Activated CD8-positive, alpha-beta T cell treated with anti-CD3 and anti-CD28 coated beads, Interleukin-2, amount 10 ng/mL, durations not matched to agents 7 days and 5 days (primary cell): ENCODE data around the gene STRIP2. TPM values are rescaled to one million over a fixed set of nuclear protein-coding genes. Genes with fewer than 3 reads are reported as not detected.
"Not testable (repeated sequence)": the region's sequence is repeated elsewhere in the genome, so short reads cannot be mapped to it uniquely, and the experiment has no call there.

Source experiments
- ATAC-seq: fragments of 150-1000 bp; cut with Tn5 transposase; one replicate; pipeline ENCODE4 v1.10.0; 2021; ENCODE audit warnings: moderate library complexity
- CTCF ChIA-PET: fragments of 350-600 bp; sonication (Branson Sonifier 250); formaldehyde crosslinking; loops from one replicate; lab custom pipeline; 2021; ENCODE audit warnings: antibody characterized with exemption; lab: Charles Lee
- POLR2A ChIA-PET: fragments of 350-600 bp; sonication (Branson Sonifier 250); formaldehyde crosslinking; loops from one replicate; lab custom pipeline; 2021; ENCODE audit warnings: antibody characterized with exemption; lab: Charles Lee
- DNase-seq: peaks from one replicate; pipeline ENCODE4 v3.0.0-alpha.2; 2020
- H3K27ac Mint-ChIP-seq: one replicate; pipeline ENCODE4 v1.8.0; 2021; ENCODE audit warnings: mild to moderate bottlenecking, mixed read lengths
- H3K27me3 Mint-ChIP-seq: one replicate; pipeline ENCODE4 v1.8.0; 2021; ENCODE audit warnings: low read depth, mixed read lengths
- H3K36me3 Mint-ChIP-seq: one replicate; pipeline ENCODE4 v1.8.0; 2021; ENCODE audit warnings: low read depth, mixed read lengths
- H3K4me1 Mint-ChIP-seq: one replicate; pipeline ENCODE4 v1.8.0; 2021; ENCODE audit warnings: low read depth, mixed read lengths
- H3K4me3 Mint-ChIP-seq: one replicate; pipeline ENCODE4 v1.8.0; 2021; ENCODE audit warnings: mild to moderate bottlenecking, mixed read lengths
- H3K9me3 Mint-ChIP-seq: one replicate; pipeline ENCODE4 v1.8.0; 2022; ENCODE audit warnings: mixed read lengths; ENCODE audit not compliant: insufficient read depth
- total RNA-seq, 2 experiments: library from RNA; stranded (reverse); gene quantifications; one replicate each; pipeline ENCODE4 v1.2.3, GENCODE V29; 2021

STRIP2 gene
- total RNA-seq, 2 experiments from 2014 or later, result 6.6 to 7.1 TPM

DNA sequence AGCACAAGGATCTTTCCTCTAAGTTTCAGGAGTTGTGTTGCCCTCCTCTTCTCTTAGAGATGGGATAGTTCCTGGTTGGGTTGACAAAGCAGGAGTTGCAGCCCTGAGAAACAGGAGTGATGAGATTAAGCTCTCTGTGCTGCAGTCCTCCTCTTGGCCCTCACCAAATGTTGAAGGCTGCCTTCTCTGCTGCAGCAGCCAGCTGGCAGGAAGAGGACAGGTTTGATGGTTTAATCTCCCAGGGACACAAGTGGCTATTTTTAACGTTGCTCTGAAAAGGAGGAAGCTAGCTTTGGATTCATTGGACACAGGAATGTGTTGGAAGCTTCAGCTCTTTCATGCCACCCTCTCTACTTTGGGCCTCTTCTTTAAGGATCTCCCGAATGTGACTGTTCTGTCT, 9.4 kb downstream of the STRIP2 start:
- ChIA-PET POLR2A (interaction anchor here (0.6 kb wide), 1 partner anchor 561 kb away, joined by 3 read pairs; no protein-coding TSS in a partner anchor), CTCF (interaction anchor here (0.6 to 1.2 kb wide), 3 partner anchors 66 to 974 kb away, joined by 3 to 6 read pairs (median 3); no protein-coding TSS in a partner anchor)
- H3K36me3 Mint-ChIP-seq, result peaks cover 44% of the 10 kb centered on the region
- no peaks in the 10 kb centered on the region for H3K27me3 Mint-ChIP-seq
- no peaks in the 10 kb centered on the region for H3K9me3 Mint-ChIP-seq
- DNase-seq (no peak), ATAC-seq (no peak)
- peaks cover 4% of the 10 kb centered on the region for H3K4me1 Mint-ChIP-seq
- H3K27ac Mint-ChIP-seq, result no peak overlapping the region
- H3K4me3 Mint-ChIP-seq, result no peak overlapping the region

DNA sequence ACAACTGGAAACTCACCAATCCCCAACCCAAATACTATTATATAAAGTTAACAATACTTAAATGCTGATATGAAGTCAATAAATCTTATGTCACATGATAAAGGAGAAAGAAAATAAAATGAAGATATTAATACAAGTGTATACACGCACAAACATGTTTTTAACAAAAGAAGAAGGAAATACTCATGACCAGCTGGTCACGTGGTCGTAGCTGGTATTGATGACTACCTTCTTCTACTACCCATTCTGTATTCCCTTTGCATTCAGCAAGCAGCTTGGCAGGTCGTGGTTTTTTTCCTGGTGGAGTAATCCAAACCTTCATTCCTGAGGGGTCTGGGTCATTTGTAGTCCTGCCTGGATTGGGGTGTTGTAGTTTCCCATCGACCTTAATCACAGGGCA, 10.5 kb downstream of the STRIP2 start:
- DNase-seq, H3K27ac Mint-ChIP-seq, H3K4me1 Mint-ChIP-seq, CTCF ChIA-PET, ATAC-seq, H3K9me3 Mint-ChIP-seq, POLR2A ChIA-PET, H3K4me3 Mint-ChIP-seq, H3K27me3 Mint-ChIP-seq: not testable (repeated sequence)
- peaks cover 54% of the 10 kb centered on the region for H3K36me3 Mint-ChIP-seq

DNA sequence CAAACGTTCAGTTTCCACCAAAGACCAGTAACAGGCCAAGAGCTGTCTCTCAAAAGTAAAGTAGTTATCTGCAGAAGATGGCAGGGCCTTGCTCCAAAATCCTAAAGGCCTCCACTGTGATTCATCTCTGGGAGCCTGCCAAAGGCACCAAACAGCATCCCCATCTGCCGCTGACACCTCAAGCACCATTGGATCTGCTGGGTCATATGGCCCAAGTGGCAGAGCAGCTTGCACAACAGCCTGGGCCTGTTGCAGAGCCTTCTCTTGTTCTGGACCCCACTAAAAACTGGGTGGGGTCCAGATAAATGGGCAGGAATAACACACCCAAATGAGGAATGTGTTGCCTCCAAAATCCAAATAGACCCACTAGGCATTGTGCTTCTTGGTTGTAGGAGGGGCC, 12.7 kb downstream of the STRIP2 start:
- ATAC-seq, H3K27me3 Mint-ChIP-seq, H3K4me1 Mint-ChIP-seq, DNase-seq, H3K27ac Mint-ChIP-seq, POLR2A ChIA-PET, H3K4me3 Mint-ChIP-seq, H3K9me3 Mint-ChIP-seq, CTCF ChIA-PET: not testable (repeated sequence)
- H3K36me3 Mint-ChIP-seq, result peaks cover 49% of the 10 kb centered on the region

DNA sequence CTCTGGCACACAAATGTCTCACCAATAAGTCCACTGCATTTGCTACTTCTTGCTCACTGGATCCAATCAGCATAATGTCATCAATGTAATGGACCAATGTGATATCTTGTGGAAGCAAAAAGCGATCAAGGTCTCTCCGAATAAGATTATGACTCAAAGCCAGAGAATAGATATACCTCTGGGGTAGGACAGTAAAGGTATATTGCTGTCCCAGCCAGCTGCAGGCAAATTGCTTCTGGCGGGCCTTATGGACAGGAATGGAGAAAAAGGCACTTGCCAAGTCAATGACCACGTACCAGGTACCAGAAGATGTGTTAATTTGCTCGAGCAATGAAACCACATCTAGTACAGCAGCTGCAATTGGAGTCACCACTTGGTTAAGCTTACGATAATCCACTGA, 13.2 kb downstream of the STRIP2 start:
- peaks cover 50% of the 10 kb centered on the region for H3K36me3 Mint-ChIP-seq
- POLR2A ChIA-PET, H3K27ac Mint-ChIP-seq, H3K4me3 Mint-ChIP-seq, H3K27me3 Mint-ChIP-seq, ATAC-seq, H3K4me1 Mint-ChIP-seq, H3K9me3 Mint-ChIP-seq, DNase-seq: not testable (repeated sequence)
- CTCF ChIA-PET, result interaction anchor here (1.1 to 1.3 kb wide), 3 partner anchors 13 to 80 kb away, joined by 3 read pairs; partner anchors contain the start of gene STRIP2

DNA sequence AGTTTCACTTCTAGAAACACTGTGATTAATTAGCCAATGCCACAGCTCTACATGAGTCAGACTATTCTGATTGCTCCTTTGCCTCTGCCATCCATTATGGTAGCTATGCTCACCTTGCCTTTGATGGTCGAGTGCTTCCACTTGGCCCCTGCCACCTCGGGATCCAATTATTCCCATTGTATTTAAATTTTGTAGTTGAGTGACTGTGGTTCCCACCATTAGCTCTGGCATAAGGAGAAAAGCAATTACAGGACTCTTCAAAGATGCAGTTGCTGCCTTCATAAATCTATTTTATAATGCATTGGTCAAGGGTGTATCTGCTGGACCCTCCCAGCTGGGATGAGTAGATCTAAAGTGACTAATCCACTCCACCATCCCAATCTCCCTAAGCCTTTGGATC, 14.4 kb downstream of the STRIP2 start:
- CTCF ChIA-PET, result interaction anchor here (1.2 to 1.3 kb wide), 2 partner anchors 14 to 81 kb away, joined by 3 read pairs; partner anchors contain the start of gene STRIP2
- H3K4me3 Mint-ChIP-seq, POLR2A ChIA-PET: not testable (repeated sequence)

DNA sequence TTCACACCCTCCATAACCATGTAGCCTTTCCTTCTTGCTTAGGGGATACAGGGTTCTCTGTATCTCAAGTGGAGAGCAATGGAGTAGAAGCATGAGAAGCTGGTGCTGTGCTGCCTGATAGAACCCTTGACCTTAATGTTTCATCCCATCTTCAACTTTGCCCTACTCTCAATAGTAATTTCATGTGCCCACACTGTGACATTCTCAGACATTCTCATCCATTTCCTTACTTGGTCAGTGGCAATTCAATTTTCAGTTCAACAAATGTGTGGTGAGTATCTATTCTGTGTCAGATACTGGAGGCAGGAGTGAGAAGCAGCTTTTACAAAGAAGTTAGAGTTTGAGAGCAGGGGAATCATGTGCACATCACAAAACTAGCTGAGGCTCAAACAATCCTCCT, 16.1 kb downstream of the STRIP2 start:
- peaks cover 44% of the 10 kb centered on the region for H3K36me3 Mint-ChIP-seq
- no peak overlapping the region for H3K4me3 Mint-ChIP-seq
- H3K4me1 Mint-ChIP-seq, result no peaks in the 10 kb centered on the region
- ChIA-PET CTCF (no interaction called here), POLR2A (no interaction called here)
- H3K9me3 Mint-ChIP-seq, result peaks cover 4% of the 10 kb centered on the region
- no peak for DNase-seq
- no peak for ATAC-seq
- H3K27ac Mint-ChIP-seq, result no peak overlapping the region
- no peaks in the 10 kb centered on the region for H3K27me3 Mint-ChIP-seq

More for the DNA sequence above, 14.4 kb downstream of the STRIP2 start:
- H3K9me3 Mint-ChIP-seq, H3K27me3 Mint-ChIP-seq, H3K27ac Mint-ChIP-seq, DNase-seq, ATAC-seq, H3K4me1 Mint-ChIP-seq: not testable (repeated sequence)
- H3K36me3 Mint-ChIP-seq, result peaks cover 50% of the 10 kb centered on the region

DNA sequence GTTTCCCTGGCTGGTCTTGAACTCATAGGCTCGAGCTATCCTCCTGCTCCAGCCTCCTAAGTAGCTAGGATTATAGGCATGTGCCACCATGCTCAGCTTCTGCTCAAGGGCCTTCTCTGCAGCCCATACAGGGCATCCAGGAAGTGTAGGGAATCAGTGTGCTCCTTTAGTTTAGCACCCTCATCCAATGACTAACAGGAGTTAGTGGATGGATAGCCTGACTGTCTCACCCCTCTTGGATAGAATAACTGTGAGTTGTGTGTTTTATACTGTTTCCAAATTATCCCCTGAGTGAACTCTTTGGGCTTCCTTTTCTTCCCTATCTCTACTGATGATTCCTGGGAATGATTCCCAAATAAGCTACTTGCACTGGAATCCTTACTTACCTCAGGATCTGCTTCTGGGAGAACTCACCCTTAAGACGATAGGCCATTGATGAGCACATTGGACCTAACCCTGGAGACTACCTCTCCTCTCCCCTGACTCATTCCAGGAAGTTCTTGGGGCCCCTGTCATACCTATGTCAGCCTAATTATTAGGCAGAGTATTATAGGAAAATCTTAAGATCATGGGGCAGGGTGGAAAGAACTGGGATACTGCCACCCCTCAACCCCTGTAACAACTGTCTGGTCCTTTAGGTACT, 18.5 kb downstream of the STRIP2 start:
- Mint-ChIP-seq H3K4me1 (no peaks in the 10 kb centered on the region), H3K27ac (no peak overlapping the region), H3K36me3 (peaks cover 27% of the 10 kb centered on the region), H3K9me3 (peaks cover 4% of the 10 kb centered on the region), H3K27me3 (no peaks in the 10 kb centered on the region), H3K4me3 (no peak overlapping the region)
- CTCF ChIA-PET, result interaction anchor here (0.8 to 1.5 kb wide), 3 partner anchors 13 to 19 kb away, joined by 3 to 4 read pairs (median 3); partner anchors contain the start of gene STRIP2
- ATAC-seq (no peak), DNase-seq (no peak)
- POLR2A ChIA-PET, result no interaction called here

DNA sequence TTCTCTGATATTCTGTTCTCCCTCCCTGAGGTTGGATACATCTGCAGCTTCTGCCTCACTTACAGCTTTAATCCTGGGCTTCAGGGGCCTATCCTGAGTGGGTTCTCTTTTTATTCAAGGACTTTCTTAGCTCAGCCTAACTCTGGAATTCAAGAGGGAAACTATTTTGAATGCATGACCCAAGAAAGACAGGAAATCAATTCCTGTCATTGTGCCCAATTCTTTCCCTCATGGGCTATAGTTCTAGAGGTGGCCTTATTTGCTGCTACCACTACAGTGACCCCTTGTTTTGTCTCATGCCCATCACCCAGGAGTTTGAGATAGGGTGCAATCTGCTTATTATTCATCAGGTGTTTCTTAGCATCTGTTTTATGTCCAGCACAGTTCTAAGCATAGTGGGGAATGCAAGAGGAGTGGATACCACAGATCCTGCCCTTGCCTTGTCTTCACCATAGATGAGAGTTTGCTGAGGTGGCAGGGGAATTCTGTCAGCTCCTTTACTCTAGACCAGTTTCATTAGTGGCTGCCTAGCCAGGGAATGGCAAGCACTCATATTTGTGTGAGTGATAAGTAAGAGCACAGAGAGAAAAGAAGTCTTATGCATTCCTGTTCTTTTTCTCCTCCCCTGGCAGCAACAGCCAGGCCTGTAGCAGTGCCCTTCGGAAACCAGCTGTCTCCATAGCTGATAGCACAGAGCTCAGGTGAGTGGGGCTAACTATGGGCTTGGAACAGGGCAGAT, 19.4 kb downstream of the STRIP2 start:
- Mint-ChIP-seq H3K4me3 (no peak overlapping the region), H3K27ac (no peak overlapping the region), H3K9me3 (peaks cover 4% of the 10 kb centered on the region), H3K4me1 (no peaks in the 10 kb centered on the region), H3K27me3 (no peaks in the 10 kb centered on the region), H3K36me3 (peaks cover 21% of the 10 kb centered on the region)
- ChIA-PET CTCF (interaction anchor here (0.8 to 1.4 kb wide), 3 partner anchors 18 to 156 kb away, joined by 3 to 4 read pairs (median 4); partner anchors contain the start of gene STRIP2), POLR2A (no interaction called here)
- ATAC-seq, result no peak
- DNase-seq, result no peak

DNA sequence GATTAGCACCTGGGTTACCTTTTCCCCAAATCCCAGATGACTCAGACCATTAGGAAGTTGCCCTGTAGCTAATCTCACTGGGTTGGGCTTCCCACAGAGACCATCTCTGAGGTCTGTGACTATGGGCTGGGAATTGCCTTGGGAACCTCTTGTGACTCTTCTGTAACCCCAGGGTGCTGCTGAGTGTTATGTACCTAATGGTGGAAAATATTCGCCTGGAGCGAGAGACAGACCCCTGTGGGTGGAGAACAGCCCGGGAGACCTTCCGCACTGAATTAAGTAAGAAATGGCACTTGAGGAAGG, 20.0 kb downstream of the STRIP2 start:
- H3K4me1 Mint-ChIP-seq, result no peaks in the 10 kb centered on the region
- ChIA-PET POLR2A (no interaction called here), CTCF (interaction anchor here (1.4 kb wide), 1 partner anchor 156 kb away, joined by 4 read pairs; no protein-coding TSS in a partner anchor)
- no peak for DNase-seq
- no peak overlapping the region for H3K4me3 Mint-ChIP-seq
- H3K9me3 Mint-ChIP-seq, result peaks cover under 1% of the 10 kb centered on the region
- no peak for ATAC-seq
- H3K36me3 Mint-ChIP-seq, result peaks cover 16% of the 10 kb centered on the region
- H3K27ac Mint-ChIP-seq, result no peak overlapping the region
- no peaks in the 10 kb centered on the region for H3K27me3 Mint-ChIP-seq

DNA sequence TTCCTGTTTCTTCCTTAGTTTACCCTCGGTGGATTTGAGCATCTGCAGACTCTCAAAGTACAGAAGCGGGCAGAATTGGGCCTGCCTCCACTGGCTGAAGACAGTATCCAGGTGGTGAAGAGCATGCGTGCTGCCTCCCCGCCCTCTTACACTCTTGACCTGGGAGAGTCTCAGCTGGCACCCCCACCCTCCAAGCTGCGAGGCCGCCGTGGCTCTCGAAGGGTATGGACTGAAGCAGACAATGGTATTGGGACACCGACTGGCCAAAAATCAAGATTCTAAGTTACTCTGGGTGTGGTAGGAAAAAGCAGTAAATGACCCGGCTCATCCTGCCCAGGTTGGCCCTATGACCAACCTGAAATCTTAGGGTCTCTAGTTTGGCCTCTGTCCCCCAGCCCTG, 22.2 kb downstream of the STRIP2 start:
- Mint-ChIP-seq H3K4me1 (no peaks in the 10 kb centered on the region), H3K27ac (no peak overlapping the region), H3K4me3 (no peak overlapping the region), H3K9me3 (no peaks in the 10 kb centered on the region), H3K36me3 (peaks cover 11% of the 10 kb centered on the region), H3K27me3 (no peaks in the 10 kb centered on the region)
- CTCF ChIA-PET, result no interaction called here
- no peak for DNase-seq
- POLR2A ChIA-PET, result interaction anchor here (0.6 kb wide), 1 partner anchor 365 kb away, joined by 3 read pairs; no protein-coding TSS in a partner anchor
- ATAC-seq, result no peak

DNA sequence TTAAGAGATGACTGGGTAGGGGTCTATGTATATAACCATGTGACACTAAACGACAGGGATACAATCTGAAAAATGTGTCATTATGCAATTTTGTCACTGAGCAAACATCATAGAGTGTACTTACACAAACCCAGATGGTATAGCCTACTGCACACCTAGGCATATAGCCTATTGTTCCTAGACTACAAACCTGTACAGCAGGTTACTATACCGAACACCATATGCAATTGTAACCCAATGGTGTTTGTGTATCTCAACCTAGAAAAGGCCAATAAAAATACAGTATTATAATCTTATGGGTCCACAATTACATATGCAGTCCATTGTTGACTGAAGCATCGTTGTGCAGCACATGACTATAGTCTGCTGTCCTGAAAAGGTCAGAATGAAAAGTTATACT, 22.9 kb downstream of the STRIP2 start:
- DNase-seq (no peak), ATAC-seq (no peak)
- H3K4me1 Mint-ChIP-seq, result no peaks in the 10 kb centered on the region
- no peaks in the 10 kb centered on the region for H3K27me3 Mint-ChIP-seq
- POLR2A ChIA-PET, result no interaction called here
- H3K27ac Mint-ChIP-seq, result no peak overlapping the region
- no peaks in the 10 kb centered on the region for H3K9me3 Mint-ChIP-seq
- CTCF ChIA-PET, result no interaction called here
- H3K36me3 Mint-ChIP-seq, result peaks cover 8% of the 10 kb centered on the region
- no peak overlapping the region for H3K4me3 Mint-ChIP-seq

DNA sequence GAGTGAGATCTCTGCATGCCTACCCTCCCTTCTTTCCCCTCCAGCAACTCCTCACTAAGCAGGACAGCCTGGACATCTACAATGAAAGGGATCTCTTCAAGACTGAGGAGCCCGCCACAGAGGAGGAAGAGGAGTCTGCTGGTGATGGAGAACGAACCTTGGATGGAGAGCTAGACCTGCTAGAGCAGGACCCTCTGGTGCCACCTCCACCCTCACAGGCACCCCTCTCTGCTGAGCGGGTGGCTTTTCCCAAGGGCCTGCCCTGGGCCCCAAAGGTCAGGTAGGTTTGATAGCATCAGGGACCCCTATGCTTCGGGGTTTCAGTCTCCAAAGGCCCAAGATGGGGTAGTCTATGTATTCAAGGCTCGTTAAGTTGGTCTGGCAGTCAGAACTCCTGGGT, 23.9 kb downstream of the STRIP2 start:
- H3K9me3 Mint-ChIP-seq, result no peaks in the 10 kb centered on the region
- ATAC-seq (no peak), DNase-seq (no peak)
- no peak overlapping the region for H3K4me3 Mint-ChIP-seq
- H3K27ac Mint-ChIP-seq, result no peak overlapping the region
- ChIA-PET CTCF (no interaction called here), POLR2A (no interaction called here)
- H3K27me3 Mint-ChIP-seq, result no peaks in the 10 kb centered on the region
- H3K4me1 Mint-ChIP-seq, result no peaks in the 10 kb centered on the region
- H3K36me3 Mint-ChIP-seq, result peaks cover 8% of the 10 kb centered on the region
